CD4-positive, CD25-positive, alpha-beta regulatory T cell (primary cell): ENCODE results near the gene ATRNL1. TPM values are rescaled to one million over a fixed set of nuclear protein-coding genes. Genes with fewer than 3 reads are reported as not detected.
"Not testable (repeated sequence)": the region's sequence is repeated elsewhere in the genome, so short reads cannot be mapped to it uniquely, and the experiment has no call there.

Experiments
- ATAC-seq, 2 donors: fragments of 150-1000 bp; cut with Tn5 transposase; one replicate each; pipeline ENCODE4 v1.10.0; 2021; ENCODE audit warnings: low read depth in 2 of 2, moderate number of reproducible peaks in 2 of 2, moderate library complexity in 1 of 2
- DNase-seq, 3 donors: peaks; one replicate each; pipeline versions ENCODE4 v3.0.0 to v3.0.0-alpha.2; 2012 to 2022; ENCODE audit warnings: mixed read lengths in 1 of 3
- H3K27ac ChIP-seq: one replicate; pipeline ENCODE4 v1.7.0; 2013; ENCODE audit warnings: mild to moderate bottlenecking, low read length; ENCODE audit not compliant: insufficient read depth, poor library complexity, severe bottlenecking
- H3K27me3 ChIP-seq: one replicate; pipeline ENCODE4 v1.7.0; 2013; ENCODE audit warnings: low read length; ENCODE audit not compliant: control insufficient read depth, insufficient read depth
- H3K36me3 ChIP-seq: one replicate; pipeline ENCODE4 v1.7.0; 2013; ENCODE audit warnings: mild to moderate bottlenecking, low read length, moderate library complexity; ENCODE audit not compliant: control insufficient read depth, insufficient read depth
- H3K4me1 ChIP-seq: 2 replicates; pipeline ENCODE4 v1.7.0; 2013; ENCODE audit warnings: mild to moderate bottlenecking, low read length; ENCODE audit not compliant: insufficient read depth, control insufficient read depth, poor library complexity, severe bottlenecking
- H3K4me3 ChIP-seq: one replicate; pipeline ENCODE4 v1.7.0; 2013; ENCODE audit warnings: low read depth, mild to moderate bottlenecking, low read length, moderate library complexity
- H3K9me3 ChIP-seq, 2 experiments: 1 replicate in 1 of 2; 2 replicates in 1 of 2; pipeline ENCODE4 v1.7.0; 2013; ENCODE audit warnings: low read length in 2 of 2, mild to moderate bottlenecking in 1 of 2, moderate library complexity in 1 of 2; ENCODE audit not compliant: control insufficient read depth in 2 of 2
- H3K27ac Mint-ChIP-seq, 3 donors: one replicate each; pipeline ENCODE4 v1.8.0; 2020 to 2022; ENCODE audit warnings: mild to moderate bottlenecking in 3 of 3, mixed read lengths in 3 of 3, moderate library complexity in 2 of 3
- H3K27me3 Mint-ChIP-seq: one replicate; pipeline ENCODE4 v1.8.0; 2022; ENCODE audit warnings: mild to moderate bottlenecking, mixed read lengths
- H3K36me3 Mint-ChIP-seq: one replicate; pipeline ENCODE4 v1.8.0; 2020; ENCODE audit warnings: mixed read lengths
- H3K4me1 Mint-ChIP-seq, 4 donors: one replicate each; pipeline ENCODE4 v1.8.0; 2020 to 2022; ENCODE audit warnings: mixed read lengths in 4 of 4, mild to moderate bottlenecking in 1 of 4
- H3K4me3 Mint-ChIP-seq, 4 donors: one replicate each; pipeline ENCODE4 v1.8.0; 2020 to 2022; ENCODE audit warnings: mild to moderate bottlenecking in 4 of 4, mixed read lengths in 4 of 4, moderate library complexity in 3 of 4
- H3K9me3 Mint-ChIP-seq, 7 donors: one replicate each; pipeline ENCODE4 v1.8.0; 2020 to 2022; ENCODE audit warnings: mixed read lengths in 7 of 7, mild to moderate bottlenecking in 3 of 7, moderate library complexity in 2 of 7
- polyA plus RNA-seq, 4 donors: library from polyadenylated mRNA; unstranded; fragments of 300-500 nt; fragmentation: Illumina TruSeq; gene quantifications; one replicate each; pipeline ENCODE4 v1.2.3, GENCODE V29; 2021
- total RNA-seq: library from RNA; stranded (reverse); gene quantifications from one replicate; pipeline ENCODE4 v1.2.3, GENCODE V29; 2022

The ATRNL1 gene
- total and polyA plus RNA-seq, 5 donors from 2014 or later: not detected

GRCh38 chr10:115092258-115092554 is 959 bp upstream of the ATRNL1 start:
- Mint-ChIP-seq H3K9me3 (peaks cover 0 to 8% (median 2%) of the 10 kb centered on the region in 7 donors), H3K4me1 (peaks cover 4 to 16% (median 9%) of the 10 kb centered on the region in 4 donors), H3K27ac (no peak overlapping the region), H3K27me3 (peaks cover 60% of the 10 kb centered on the region), H3K4me3 (peak overlapping the region; percentile 71 to 91 (median 77)), H3K36me3 (no peaks in the 10 kb centered on the region)
- Histone ChIP-seq H3K27ac (no peak overlapping the region), H3K27me3 (peaks cover 40% of the 10 kb centered on the region), H3K36me3 (no peaks in the 10 kb centered on the region), H3K4me3 (no peak overlapping the region), H3K9me3 (no peaks in the 10 kb centered on the region), H3K4me1 (peaks cover 12% of the 10 kb centered on the region)
- no peak for ATAC-seq
- no peak for DNase-seq

- H3K27ac ChIP-seq: no peak overlapping the region
- peak in 2 of 3 donors; percentile 1 to 37 for DNase-seq
- Mint-ChIP-seq H3K36me3 (no peaks in the 10 kb centered on the region), H3K4me1 (peaks cover 4 to 16% (median 9%) of the 10 kb centered on the region in 4 donors), H3K9me3 (peaks cover 0 to 8% (median 2%) of the 10 kb centered on the region in 7 donors), H3K27me3 (peaks cover 63% of the 10 kb centered on the region), H3K4me3 (peak overlapping the region; percentile 71 to 91 (median 77)), H3K27ac (no peak overlapping the region)
- H3K4me3 ChIP-seq: no peak overlapping the region
- no peaks in the 10 kb centered on the region for H3K36me3 ChIP-seq
- peaks cover 40% of the 10 kb centered on the region for H3K27me3 ChIP-seq
- H3K4me1 ChIP-seq: peaks cover 12% of the 10 kb centered on the region
- no peaks in the 10 kb centered on the region for H3K9me3 ChIP-seq
- peak; percentile 52 for ATAC-seq
Measured at GRCh38 chr10:115092555-115093285, 445 bp upstream of the ATRNL1 start.

- Histone ChIP-seq H3K36me3 (no peaks in the 10 kb centered on the region), H3K9me3 (no peaks in the 10 kb centered on the region), H3K4me3 (no peak overlapping the region), H3K4me1 (peaks cover 12% of the 10 kb centered on the region), H3K27me3 (peaks cover 37% of the 10 kb centered on the region), H3K27ac (no peak overlapping the region)
- H3K4me1 Mint-ChIP-seq: peaks cover 4 to 16% (median 9%) of the 10 kb centered on the region in 4 donors
- peak in 1 of 3 donors; percentile 16 for DNase-seq
- no peaks in the 10 kb centered on the region for H3K36me3 Mint-ChIP-seq
- H3K27me3 Mint-ChIP-seq: peaks cover 61% of the 10 kb centered on the region
- peaks cover 0 to 5% (median 0%) of the 10 kb centered on the region in 7 donors for H3K9me3 Mint-ChIP-seq
- H3K27ac Mint-ChIP-seq: no peak overlapping the region
- no peak for ATAC-seq
- H3K4me3 Mint-ChIP-seq: peak overlapping the region in 3 of 4 donors; percentile 48 to 74 (median 60)
Measured at GRCh38 chr10:115093776-115094408, 727 bp downstream of the ATRNL1 start.

- Mint-ChIP-seq H3K9me3 (peaks cover 0 to 4% (median 0%) of the 10 kb centered on the region in 7 donors), H3K4me1 (peaks cover 4 to 16% (median 9%) of the 10 kb centered on the region in 4 donors), H3K4me3 (peak overlapping the region; percentile 10 to 74 (median 54)), H3K27me3 (peaks cover 62% of the 10 kb centered on the region), H3K27ac (peak overlapping the region in 1 of 3 donors; percentile 54), H3K36me3 (no peaks in the 10 kb centered on the region)
- Histone ChIP-seq H3K27ac (no peak overlapping the region), H3K9me3 (no peaks in the 10 kb centered on the region), H3K27me3 (peaks cover 35% of the 10 kb centered on the region), H3K36me3 (no peaks in the 10 kb centered on the region), H3K4me3 (no peak overlapping the region), H3K4me1 (peaks cover 12% of the 10 kb centered on the region)
- no peak for DNase-seq
- no peak for ATAC-seq
Measured at GRCh38 chr10:115094416-115095140, 1.4 kb downstream of the ATRNL1 start.

GRCh38 chr10:115095758-115096157 is 2.6 kb downstream of the ATRNL1 start:
- no peaks in the 10 kb centered on the region for H3K36me3 Mint-ChIP-seq
- Histone ChIP-seq H3K36me3 (no peaks in the 10 kb centered on the region), H3K27me3 (peaks cover 34% of the 10 kb centered on the region), H3K4me3 (no peak overlapping the region), H3K9me3 (no peaks in the 10 kb centered on the region), H3K4me1 (peaks cover 12% of the 10 kb centered on the region), H3K27ac (no peak overlapping the region)
- no peak overlapping the region for H3K27ac Mint-ChIP-seq
- DNase-seq (no peak), ATAC-seq (no peak)
- peaks cover 4 to 16% (median 9%) of the 10 kb centered on the region in 4 donors for H3K4me1 Mint-ChIP-seq
- peaks cover 59% of the 10 kb centered on the region for H3K27me3 Mint-ChIP-seq
- peaks cover 0 to 7% (median 0%) of the 10 kb centered on the region in 7 donors for H3K9me3 Mint-ChIP-seq
- H3K4me3 Mint-ChIP-seq: peak overlapping the region in 1 of 4 donors; percentile 17

- no peak for ATAC-seq
- Mint-ChIP-seq H3K9me3 (peaks cover 2 to 13% (median 7%) of the 10 kb centered on the region in 7 donors), H3K27ac (no peak overlapping the region), H3K36me3 (no peaks in the 10 kb centered on the region), H3K4me1 (no peaks in the 10 kb centered on the region), H3K27me3 (peaks cover 31% of the 10 kb centered on the region), H3K4me3 (no peak overlapping the region)
- Histone ChIP-seq H3K4me3 (no peak overlapping the region), H3K4me1 (no peaks in the 10 kb centered on the region), H3K9me3 (no peaks in the 10 kb centered on the region), H3K27me3 (peaks cover 4% of the 10 kb centered on the region), H3K27ac (no peak overlapping the region), H3K36me3 (no peaks in the 10 kb centered on the region)
- no peak for DNase-seq
Measured at GRCh38 chr10:115103700-115104099, 10.5 kb downstream of the ATRNL1 start.

- H3K36me3 ChIP-seq, H3K4me1 ChIP-seq, H3K27ac Mint-ChIP-seq, H3K27ac ChIP-seq, H3K36me3 Mint-ChIP-seq, H3K9me3 ChIP-seq, ATAC-seq, H3K4me3 ChIP-seq, DNase-seq, H3K27me3 ChIP-seq, H3K4me1 Mint-ChIP-seq, H3K4me3 Mint-ChIP-seq: not testable (repeated sequence)
- H3K9me3 Mint-ChIP-seq: peaks cover 2 to 13% (median 7%) of the 10 kb centered on the region in 7 donors
- H3K27me3 Mint-ChIP-seq: peaks cover 22% of the 10 kb centered on the region
Measured at GRCh38 chr10:115105411-115105810, 12.2 kb downstream of the ATRNL1 start.
